Panc1 (cell line): ENCODE data around the gene FRMPD4. TPM values are rescaled to one million over a fixed set of nuclear protein-coding genes. Genes with fewer than 3 reads are reported as not detected.

ENCODE experiments used
- ATAC-seq: fragments of 200-7000 bp; cut with Tn5 transposase; 2 replicates; pipeline ENCODE4 v1.9.1; 2020; ENCODE audit warnings: mild to moderate bottlenecking, moderate library complexity
- BruUV-seq: library from RNA; stranded (reverse); fragments of 400-500 nt; replicated peaks from 2 replicates; lab custom pipeline; 2021; lab: Mats Ljungman, UMichigan
- CTCF ChIA-PET: fragments of 300-600 bp; sonication (Branson Sonifier 250); formaldehyde crosslinking; loops from one replicate; lab custom pipeline; 2022; ENCODE audit warnings: antibody characterized with exemption; lab: Charles Lee
- POLR2A ChIA-PET: fragments of 300-600 bp; sonication (Branson Sonifier 250); formaldehyde crosslinking; loops from one replicate; lab custom pipeline; 2022; ENCODE audit warnings: antibody characterized with exemption; lab: Charles Lee
- DNase-seq: peaks from one replicate; pipeline ENCODE4 v3.0.0-alpha.2; 2010; ENCODE audit warnings: low read depth, low spot score
- H3K27ac ChIP-seq: 2 replicates; pipeline ENCODE4 v1.5.1; 2011; ENCODE audit warnings: mild to moderate bottlenecking, low read length, inconsistent platforms
- H3K27me3 ChIP-seq: fragments of 200-500 bp; sonication (Bioruptor generic); 2 replicates; pipeline ENCODE4 v1.6.0; 2014; ENCODE audit warnings: low read length, inconsistent platforms; ENCODE audit not compliant: control insufficient read depth, insufficient read depth
- H3K36me3 ChIP-seq: fragments of 200-500 bp; sonication (Bioruptor generic); 2 replicates; pipeline ENCODE4 v1.5.1; 2014; ENCODE audit warnings: inconsistent platforms, mild to moderate bottlenecking, low read length, moderate library complexity; ENCODE audit not compliant: control insufficient read depth, insufficient read depth
- H3K4me1 ChIP-seq: 2 replicates; pipeline ENCODE4 v1.5.1; 2011; ENCODE audit warnings: inconsistent platforms, mild to moderate bottlenecking, low read length, moderate library complexity; ENCODE audit not compliant: control insufficient read depth, insufficient read depth
- H3K4me3 ChIP-seq, 2 experiments: 2 replicates each; pipeline ENCODE4 v1.5.1; 2011 to 2012; ENCODE audit warnings: low read depth in 2 of 2, low read length in 2 of 2, mild to moderate bottlenecking in 2 of 2, inconsistent platforms in 1 of 2, moderate library complexity in 1 of 2
- H3K9me3 ChIP-seq: fragments of 200-500 bp; sonication (Bioruptor generic); 2 replicates; pipeline ENCODE4 v1.5.1; 2014; ENCODE audit warnings: low read depth, mild to moderate bottlenecking, inconsistent platforms, low read length, moderate library complexity; ENCODE audit not compliant: control insufficient read depth, insufficient read depth
- POLR2AphosphoS5 ChIP-seq: IDR thresholded peaks from 2 replicates; pipeline ENCODE4 v1.6.1; 2012; ENCODE audit warnings: mild to moderate bottlenecking, low read depth, low read length, moderate library complexity
- SIN3A ChIP-seq: IDR thresholded peaks from 2 replicates; pipeline ENCODE4 v1.6.1; 2012; ENCODE audit warnings: low read depth, mild to moderate bottlenecking, low read length, moderate library complexity, borderline replicate concordance; ENCODE audit not compliant: insufficient read depth
- TCF7L2 ChIP-seq: IDR thresholded peaks from 2 replicates; pipeline ENCODE4 v1.6.1; 2011; ENCODE audit warnings: mild to moderate bottlenecking, low read depth, low read length, inconsistent platforms
- in situ Hi-C: cut with HindIII; loops from 2 replicates; pipeline ENCODE4 v1.10.0; 2016; ENCODE audit warnings: low sequenced_read_pairs, low pct_unique_long_range_greater_than_20kb
- intact Hi-C: fragments of 100-400 bp; cut with micrococcal nuclease; formaldehyde crosslinking; loops from one replicate; pipeline ENCODE4 v1.10.0; 2022; ENCODE audit not compliant: unreplicated experiment
- total RNA-seq: library from RNA; stranded (reverse); gene quantifications from one replicate; pipeline ENCODE4 v1.2.1, GENCODE V29; 2021; ENCODE audit not compliant: unreplicated experiment
- TF ChIP-seq, protein P1 (sequence below), 2 experiments: IDR thresholded peaks; 2 replicates each; pipeline ENCODE4 v1.6.1; 2011 to 2012; ENCODE audit warnings: low read depth in 2 of 2, control low read depth in 1 of 2, low read length in 1 of 2, mild to moderate bottlenecking in 1 of 2, moderate library complexity in 1 of 2; ENCODE audit not compliant: insufficient read depth in 1 of 2
- TF ChIP-seq, protein P2 (sequence below): fragments of 450-650 bp; IDR thresholded peaks from 2 replicates; pipeline ENCODE4 v1.5.1; 2017; ENCODE audit warnings: mild to moderate bottlenecking

FRMPD4 gene
- total RNA-seq, 1 experiment from 2014 or later: not detected

DNA sequence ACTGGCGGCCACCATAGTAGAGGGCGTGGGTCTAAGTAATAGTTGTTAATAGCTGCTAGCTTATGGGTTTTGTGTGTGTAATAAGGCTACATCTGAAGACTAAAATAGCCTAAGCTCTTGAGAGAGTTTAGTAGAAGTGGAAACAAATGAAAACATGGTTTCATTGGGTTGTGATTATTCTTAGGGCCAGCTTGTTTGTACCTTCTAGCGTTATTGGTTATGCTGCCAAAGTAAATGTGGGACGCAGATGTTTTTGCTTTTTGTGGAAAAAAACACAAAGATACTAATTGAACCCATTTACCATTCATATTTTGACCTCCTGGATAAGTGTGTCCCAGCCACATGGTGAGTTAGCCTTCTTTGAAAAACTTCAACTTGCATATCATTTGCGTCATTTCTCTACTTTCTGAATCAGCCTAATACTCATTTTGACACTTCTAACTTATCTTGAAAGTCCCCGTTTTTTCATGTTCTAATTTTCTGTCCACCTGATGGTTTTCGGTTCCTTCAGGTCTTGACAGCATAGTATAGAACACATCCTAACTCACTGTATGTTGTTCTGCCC is 305.3 kb downstream of the FRMPD4 start:
- no peaks in the 10 kb centered on the region for H3K9me3 ChIP-seq
- DNase-seq: no peak
- no peaks in the 10 kb centered on the region for H3K36me3 ChIP-seq
- H3K4me1 ChIP-seq: no peaks in the 10 kb centered on the region
- no peaks in the 10 kb centered on the region for H3K27me3 ChIP-seq
- no peak overlapping the region for H3K27ac ChIP-seq
- H3K4me3 ChIP-seq: no peak overlapping the region
- ChIA-PET POLR2A (no interaction called here), CTCF (no interaction called here)
- intact Hi-C loops (no loop called here), in situ Hi-C loops (no loop called here)
- TF ChIP-seq POLR2AphosphoS5 (no peak), TCF7L2 (no peak), SIN3A (no peak)
- TF ChIP-seq, protein P1, sequence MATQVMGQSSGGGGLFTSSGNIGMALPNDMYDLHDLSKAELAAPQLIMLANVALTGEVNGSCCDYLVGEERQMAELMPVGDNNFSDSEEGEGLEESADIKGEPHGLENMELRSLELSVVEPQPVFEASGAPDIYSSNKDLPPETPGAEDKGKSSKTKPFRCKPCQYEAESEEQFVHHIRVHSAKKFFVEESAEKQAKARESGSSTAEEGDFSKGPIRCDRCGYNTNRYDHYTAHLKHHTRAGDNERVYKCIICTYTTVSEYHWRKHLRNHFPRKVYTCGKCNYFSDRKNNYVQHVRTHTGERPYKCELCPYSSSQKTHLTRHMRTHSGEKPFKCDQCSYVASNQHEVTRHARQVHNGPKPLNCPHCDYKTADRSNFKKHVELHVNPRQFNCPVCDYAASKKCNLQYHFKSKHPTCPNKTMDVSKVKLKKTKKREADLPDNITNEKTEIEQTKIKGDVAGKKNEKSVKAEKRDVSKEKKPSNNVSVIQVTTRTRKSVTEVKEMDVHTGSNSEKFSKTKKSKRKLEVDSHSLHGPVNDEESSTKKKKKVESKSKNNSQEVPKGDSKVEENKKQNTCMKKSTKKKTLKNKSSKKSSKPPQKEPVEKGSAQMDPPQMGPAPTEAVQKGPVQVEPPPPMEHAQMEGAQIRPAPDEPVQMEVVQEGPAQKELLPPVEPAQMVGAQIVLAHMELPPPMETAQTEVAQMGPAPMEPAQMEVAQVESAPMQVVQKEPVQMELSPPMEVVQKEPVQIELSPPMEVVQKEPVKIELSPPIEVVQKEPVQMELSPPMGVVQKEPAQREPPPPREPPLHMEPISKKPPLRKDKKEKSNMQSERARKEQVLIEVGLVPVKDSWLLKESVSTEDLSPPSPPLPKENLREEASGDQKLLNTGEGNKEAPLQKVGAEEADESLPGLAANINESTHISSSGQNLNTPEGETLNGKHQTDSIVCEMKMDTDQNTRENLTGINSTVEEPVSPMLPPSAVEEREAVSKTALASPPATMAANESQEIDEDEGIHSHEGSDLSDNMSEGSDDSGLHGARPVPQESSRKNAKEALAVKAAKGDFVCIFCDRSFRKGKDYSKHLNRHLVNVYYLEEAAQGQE (IDR thresholded peaks at IDR 0.05; ENCODE audit: insufficient read depth in 1 of 2, low read depth in 2 of 2, low read length in 1 of 2): no peak
- TF ChIP-seq, protein P2, sequence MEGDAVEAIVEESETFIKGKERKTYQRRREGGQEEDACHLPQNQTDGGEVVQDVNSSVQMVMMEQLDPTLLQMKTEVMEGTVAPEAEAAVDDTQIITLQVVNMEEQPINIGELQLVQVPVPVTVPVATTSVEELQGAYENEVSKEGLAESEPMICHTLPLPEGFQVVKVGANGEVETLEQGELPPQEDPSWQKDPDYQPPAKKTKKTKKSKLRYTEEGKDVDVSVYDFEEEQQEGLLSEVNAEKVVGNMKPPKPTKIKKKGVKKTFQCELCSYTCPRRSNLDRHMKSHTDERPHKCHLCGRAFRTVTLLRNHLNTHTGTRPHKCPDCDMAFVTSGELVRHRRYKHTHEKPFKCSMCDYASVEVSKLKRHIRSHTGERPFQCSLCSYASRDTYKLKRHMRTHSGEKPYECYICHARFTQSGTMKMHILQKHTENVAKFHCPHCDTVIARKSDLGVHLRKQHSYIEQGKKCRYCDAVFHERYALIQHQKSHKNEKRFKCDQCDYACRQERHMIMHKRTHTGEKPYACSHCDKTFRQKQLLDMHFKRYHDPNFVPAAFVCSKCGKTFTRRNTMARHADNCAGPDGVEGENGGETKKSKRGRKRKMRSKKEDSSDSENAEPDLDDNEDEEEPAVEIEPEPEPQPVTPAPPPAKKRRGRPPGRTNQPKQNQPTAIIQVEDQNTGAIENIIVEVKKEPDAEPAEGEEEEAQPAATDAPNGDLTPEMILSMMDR: no peak
- ATAC-seq: no peak
- BruUV-seq: no TSS peak

DNA sequence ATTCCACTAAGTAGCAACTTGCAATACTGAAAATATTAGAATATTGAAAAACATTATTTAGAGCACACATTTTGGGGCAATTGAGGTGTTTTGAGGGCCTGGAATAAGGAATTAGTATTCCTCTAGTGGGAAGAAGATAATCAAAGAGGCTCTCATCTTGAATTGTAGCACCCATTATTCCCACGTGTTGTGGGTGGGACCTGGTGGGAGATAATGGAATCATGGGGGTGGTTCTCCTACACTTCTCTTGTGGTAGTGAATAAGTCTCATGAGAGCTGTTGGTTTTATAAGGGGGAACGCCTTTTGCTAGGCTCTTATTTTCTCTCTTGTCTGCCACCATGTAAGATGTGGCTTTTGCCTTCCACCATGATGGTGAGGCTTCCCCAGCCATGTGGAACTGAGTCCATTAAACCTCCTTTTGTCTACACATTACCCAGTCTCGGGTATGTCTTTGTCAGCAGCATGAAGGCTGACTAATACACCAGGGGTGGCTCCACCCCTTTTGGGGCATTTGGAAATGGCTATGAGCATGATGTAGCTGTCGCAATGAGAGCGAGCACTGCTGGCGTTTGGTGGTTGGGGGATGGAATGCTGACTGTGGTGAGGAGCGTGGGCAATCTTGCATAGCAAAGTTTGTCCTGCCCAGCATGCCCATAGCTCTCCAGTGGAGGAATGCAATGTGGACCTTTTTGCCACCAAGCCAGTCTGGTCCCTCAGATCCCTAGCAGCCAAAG is 308.2 kb downstream of the FRMPD4 start:
- H3K9me3 ChIP-seq: no peaks in the 10 kb centered on the region
- H3K36me3 ChIP-seq: no peaks in the 10 kb centered on the region
- intact Hi-C loops (no loop called here), in situ Hi-C loops (no loop called here)
- no peak overlapping the region for H3K4me3 ChIP-seq
- DNase-seq (no peak), ATAC-seq (no peak)
- no TSS peak for BruUV-seq
- no peak overlapping the region for H3K27ac ChIP-seq
- CTCF ChIA-PET: no interaction called here
- H3K27me3 ChIP-seq: no peaks in the 10 kb centered on the region
- POLR2A ChIA-PET: no interaction called here
- no peak for TF ChIP-seq SIN3A
- TF ChIP-seq POLR2AphosphoS5: no peak
- no peak for TF ChIP-seq TCF7L2
- TF ChIP-seq, protein P1 (IDR thresholded peaks at IDR 0.05; ENCODE audit: insufficient read depth in 1 of 2, low read depth in 2 of 2, low read length in 1 of 2): no peak
- TF ChIP-seq, protein P2: no peak
- no peaks in the 10 kb centered on the region for H3K4me1 ChIP-seq
